Hepatocyte (in vitro differentiated cells): ENCODE results near the gene RBFOX1. TPM values are rescaled to one million over a fixed set of nuclear protein-coding genes. Genes with fewer than 3 reads are reported as not detected.

Experiments
- DNase-seq: peaks from one replicate; pipeline ENCODE4 v3.0.0-alpha.2; 2016; ENCODE audit warnings: low spot score
- H2AFZ ChIP-seq: fragments of 200-600 bp; sonication (generic); 2 replicates; pipeline ENCODE4 v1.6.0; 2016; ENCODE audit warnings: antibody characterized with exemption, mild to moderate bottlenecking
- H3K27ac ChIP-seq: fragments of 200-600 bp; sonication (generic); 2 replicates; pipeline ENCODE4 v1.5.1; 2016; ENCODE audit warnings: mild to moderate bottlenecking
- H3K27me3 ChIP-seq: fragments of 200-600 bp; sonication (generic); 2 replicates; pipeline ENCODE4 v1.6.1; 2016
- H3K36me3 ChIP-seq: fragments of 200-600 bp; sonication (generic); replicated peaks from 2 replicates; pipeline ENCODE4 v1.5.1; 2016; ENCODE audit warnings: low read depth; ENCODE audit not compliant: insufficient read depth
- H3K4me1 ChIP-seq: fragments of 200-600 bp; sonication (generic); 2 replicates; pipeline ENCODE4 v1.5.1; 2016; ENCODE audit warnings: mild to moderate bottlenecking, moderate library complexity; ENCODE audit not compliant: insufficient read depth
- H3K4me2 ChIP-seq: fragments of 200-600 bp; sonication (generic); 2 replicates; pipeline ENCODE4 v1.6.0; 2016
- H3K4me3 ChIP-seq: fragments of 200-600 bp; sonication (generic); 2 replicates; pipeline ENCODE4 v1.5.1; 2016; ENCODE audit warnings: mild to moderate bottlenecking
- H3K79me2 ChIP-seq: fragments of 200-600 bp; sonication (generic); 2 replicates; pipeline ENCODE4 v1.6.0; 2017; ENCODE audit warnings: mild to moderate bottlenecking
- H3K9me2 ChIP-seq: fragments of 200-600 bp; sonication (generic); replicated peaks from 2 replicates; pipeline ENCODE4 v1.6.0; 2017; ENCODE audit warnings: mild to moderate bottlenecking; ENCODE audit not compliant: insufficient read depth
- H3K9me3 ChIP-seq: fragments of 200-600 bp; sonication (generic); 2 replicates; pipeline ENCODE4 v1.5.1; 2016; ENCODE audit warnings: low read depth, mild to moderate bottlenecking
- H4K20me1 ChIP-seq: fragments of 200-600 bp; sonication (generic); 2 replicates; pipeline ENCODE4 v1.6.0; 2016; ENCODE audit warnings: mild to moderate bottlenecking; ENCODE audit not compliant: insufficient read depth, poor library complexity, severe bottlenecking
- CTCF ChIP-seq: fragments of 200-600 bp; sonication (generic); IDR thresholded peaks from 2 replicates; pipeline ENCODE4 v1.5.1; 2016; ENCODE audit warnings: antibody characterized with exemption, mild to moderate bottlenecking; ENCODE audit not compliant: poor library complexity
- EZH2 ChIP-seq: fragments of 200-600 bp; sonication (generic); IDR thresholded peaks from 2 replicates; pipeline ENCODE4 v1.6.1; 2016; ENCODE audit warnings: antibody characterized with exemption, mild to moderate bottlenecking, borderline replicate concordance
- EZH2phosphoT487 ChIP-seq: fragments of 200-600 bp; sonication (generic); IDR thresholded peaks from one replicate; pipeline ENCODE4 v1.6.1; 2018; ENCODE audit warnings: antibody characterized with exemption, mild to moderate bottlenecking, low read depth, moderate library complexity; ENCODE audit not compliant: unreplicated experiment, severe bottlenecking
- WGBS: methylation state at CpG from one replicate; pipeline ENCODE4 v1.1.6; 2016; ENCODE audit warnings: low lambda C conversion rate; ENCODE audit errors: missing lambda C conversion rate; 5-methylcytosine and 5-hydroxymethylcytosine counted together
- polyA plus RNA-seq: library from polyadenylated mRNA; unstranded; fragments of >200 nt; fragmentation: Nextera tagmentation; extraction: Ambion mirVana; gene quantifications from 2 replicates; pipeline ENCODE4 v1.2.1, GENCODE V29; 2016
- total RNA-seq: library from RNA; depleted of rRNA; stranded (reverse); fragments of >200 nt; gene quantifications from 2 replicates; pipeline ENCODE4 v1.2.3, GENCODE V29; 2014

RBFOX1 gene
- total and polyA plus RNA-seq, 2 experiments from 2014 or later, result 1.00 to 1.2 TPM

- no peak overlapping the region for H3K27ac ChIP-seq
- no peak for TF ChIP-seq EZH2phosphoT487
- no peak for TF ChIP-seq EZH2
- TF ChIP-seq CTCF, result no peak
- WGBS, result 0% methylated on average over 1 of the region's 1 CpG
These were observed 403.6 kb downstream of the RBFOX1 start for GRCh38 chr16:7736138-7736665.

GRCh38 chr16:7742626-7743025 lies 410.0 kb downstream of the RBFOX1 start:
- Histone ChIP-seq H2AFZ (no peak overlapping the region), H3K79me2 (no peaks in the 10 kb centered on the region), H4K20me1 (no peaks in the 10 kb centered on the region), H3K4me2 (no peak overlapping the region), H3K36me3 (no peaks in the 10 kb centered on the region), H3K27me3 (no peaks in the 10 kb centered on the region), H3K9me3 (no peaks in the 10 kb centered on the region), H3K4me3 (no peak overlapping the region), H3K27ac (no peak overlapping the region), H3K9me2 (no peaks in the 10 kb centered on the region), H3K4me1 (no peaks in the 10 kb centered on the region)
- TF ChIP-seq EZH2 (no peak), EZH2phosphoT487 (no peak), CTCF (no peak)
- no peak for DNase-seq
- WGBS, result 89% methylated on average over 3 of the region's 3 CpGs

More at GRCh38 chr16:7736138-7736665, 403.6 kb downstream of the RBFOX1 start:
- no peaks in the 10 kb centered on the region for H4K20me1 ChIP-seq
- H2AFZ ChIP-seq, result no peak overlapping the region
- H3K4me3 ChIP-seq, result no peak overlapping the region
- no peaks in the 10 kb centered on the region for H3K36me3 ChIP-seq
- H3K4me2 ChIP-seq, result no peak overlapping the region
- H3K9me3 ChIP-seq, result no peaks in the 10 kb centered on the region
- H3K27me3 ChIP-seq, result no peaks in the 10 kb centered on the region
- no peaks in the 10 kb centered on the region for H3K79me2 ChIP-seq
- no peak for DNase-seq
- H3K4me1 ChIP-seq, result no peaks in the 10 kb centered on the region
- H3K9me2 ChIP-seq, result no peaks in the 10 kb centered on the region

GRCh38 chr16:7744546-7745264 lies 412.1 kb downstream of the RBFOX1 start:
- Histone ChIP-seq H2AFZ (no peak overlapping the region), H3K36me3 (no peaks in the 10 kb centered on the region), H3K9me2 (no peaks in the 10 kb centered on the region), H3K27ac (no peak overlapping the region), H3K27me3 (no peaks in the 10 kb centered on the region), H3K79me2 (no peaks in the 10 kb centered on the region), H4K20me1 (no peaks in the 10 kb centered on the region), H3K4me3 (no peak overlapping the region), H3K4me2 (no peak overlapping the region), H3K9me3 (no peaks in the 10 kb centered on the region), H3K4me1 (no peaks in the 10 kb centered on the region)
- TF ChIP-seq EZH2 (no peak), CTCF (no peak), EZH2phosphoT487 (no peak)
- WGBS, result 84% methylated on average over 7 of the region's 7 CpGs
- no peak for DNase-seq
